GM23338 (cell line): ENCODE measurements around the gene C5orf58. TPM values are rescaled to one million over a fixed set of nuclear protein-coding genes. Genes with fewer than 3 reads are reported as not detected.
A peak's percentile ranks its signal among the peaks of the same experiment; 100 is the strongest.

Source experiments
- ATAC-seq: fragments of 200-7000 bp; cut with Tn5 transposase; 3 replicates; pipeline ENCODE4 v1.9.1; 2020
- DNase-seq: peaks from one replicate; pipeline ENCODE4 v3.0.0-alpha.2; 2015; ENCODE audit warnings: low spot score
- H2AFZ ChIP-seq: fragments of 200-600 bp; sonication (generic); 2 replicates; pipeline ENCODE4 v1.8.0; 2016; ENCODE audit warnings: antibody characterized with exemption, mild to moderate bottlenecking, moderate library complexity
- H3F3A ChIP-seq: fragments of 200-600 bp; sonication (generic); replicated peaks from 2 replicates; pipeline ENCODE4 v1.8.0; 2017; ENCODE audit warnings: antibody characterized with exemption, mixed run types, low read depth
- H3K27ac ChIP-seq: fragments of 200-600 bp; sonication (generic); 2 replicates; pipeline ENCODE4 v1.6.1; 2016; ENCODE audit warnings: low read depth
- H3K27me3 ChIP-seq: fragments of 200-600 bp; sonication (generic); 2 replicates; pipeline ENCODE4 v1.8.0; 2016; ENCODE audit warnings: mild to moderate bottlenecking, mixed run types, moderate library complexity; ENCODE audit not compliant: insufficient read depth
- H3K36me3 ChIP-seq: fragments of 200-600 bp; sonication (generic); 2 replicates; pipeline ENCODE4 v1.8.0; 2016; ENCODE audit warnings: mild to moderate bottlenecking; ENCODE audit not compliant: insufficient read depth
- H3K4me1 ChIP-seq: fragments of 200-600 bp; sonication (generic); 2 replicates; pipeline ENCODE4 v1.8.0; 2016; ENCODE audit warnings: mild to moderate bottlenecking, moderate library complexity; ENCODE audit not compliant: insufficient read depth
- H3K4me2 ChIP-seq: fragments of 200-600 bp; sonication (generic); 2 replicates; pipeline ENCODE4 v1.7.1; 2017; ENCODE audit warnings: mixed run types
- H3K4me3 ChIP-seq: fragments of 200-600 bp; sonication (generic); 2 replicates; pipeline ENCODE4 v1.6.1; 2016; ENCODE audit warnings: mixed run types
- H3K79me2 ChIP-seq: fragments of 200-600 bp; sonication (generic); replicated peaks from 2 replicates; pipeline ENCODE4 v1.8.0; 2017; ENCODE audit warnings: mild to moderate bottlenecking; ENCODE audit not compliant: insufficient read depth
- H3K9me2 ChIP-seq: fragments of 200-600 bp; sonication (generic); 2 replicates; pipeline ENCODE4 v1.8.0; 2017; ENCODE audit not compliant: insufficient read depth
- H4K20me1 ChIP-seq: fragments of 200-600 bp; sonication (generic); replicated peaks from 2 replicates; pipeline ENCODE4 v1.8.0; 2017; ENCODE audit warnings: mild to moderate bottlenecking; ENCODE audit not compliant: insufficient read depth
- H3K27ac Mint-ChIP-seq: 2 replicates; pipeline ENCODE4 v1.8.0; 2020; ENCODE audit warnings: inconsistent platforms, mild to moderate bottlenecking, moderate library complexity, mixed read lengths
- H3K27me3 Mint-ChIP-seq: 3 replicates; pipeline ENCODE4 v1.8.0; 2022; ENCODE audit warnings: low read depth, mild to moderate bottlenecking, moderate library complexity, mixed read lengths, inconsistent platforms; ENCODE audit not compliant: insufficient read depth, poor library complexity
- H3K36me3 Mint-ChIP-seq: 3 replicates; pipeline ENCODE4 v1.8.0; 2021; ENCODE audit warnings: low read depth, mild to moderate bottlenecking, inconsistent platforms, moderate library complexity, mixed read lengths
- H3K4me1 Mint-ChIP-seq: 3 replicates; pipeline ENCODE4 v1.8.0; 2020; ENCODE audit warnings: mild to moderate bottlenecking, inconsistent platforms, mixed read lengths
- H3K4me3 Mint-ChIP-seq: 3 replicates; pipeline ENCODE4 v1.8.0; 2021; ENCODE audit warnings: moderate library complexity, mild to moderate bottlenecking, inconsistent platforms, mixed read lengths
- H3K9me3 Mint-ChIP-seq: 3 replicates; pipeline ENCODE4 v1.8.0; 2020; ENCODE audit warnings: moderate library complexity, mild to moderate bottlenecking, inconsistent platforms, mixed read lengths
- CREB1 ChIP-seq: fragments of 250-450 bp; sonication (Bioruptor Pico); IDR thresholded peaks from 2 replicates; pipeline ENCODE4 v1.5.0; 2020; ENCODE audit warnings: low read depth, mild to moderate bottlenecking, moderate library complexity
- EZH2 ChIP-seq: fragments of 200-600 bp; sonication (generic); IDR thresholded peaks from one replicate; pipeline ENCODE4 v1.8.0; 2017; ENCODE audit warnings: antibody characterized with exemption, mild to moderate bottlenecking, low read depth; ENCODE audit not compliant: unreplicated experiment
- EZH2phosphoT487 ChIP-seq: fragments of 200-600 bp; sonication (generic); IDR thresholded peaks from one replicate; pipeline ENCODE4 v1.8.1; 2018; ENCODE audit warnings: antibody characterized with exemption; ENCODE audit not compliant: unreplicated experiment
- JUNB ChIP-seq: IDR thresholded peaks from one replicate; pipeline ENCODE4 v1.6.1; 2016; ENCODE audit warnings: antibody characterized with exemption; ENCODE audit not compliant: unreplicated experiment
- NANOG ChIP-seq: IDR thresholded peaks from 2 replicates; pipeline ENCODE4 v1.6.1; 2016; ENCODE audit warnings: antibody characterized with exemption, borderline replicate concordance
- POLR2AphosphoS5 ChIP-seq: IDR thresholded peaks from 2 replicates; pipeline ENCODE4 v1.6.1; 2016; ENCODE audit warnings: antibody characterized with exemption, low read depth
- STAT1 ChIP-seq: IDR thresholded peaks from one replicate; pipeline ENCODE4 v1.6.1; 2016; ENCODE audit warnings: antibody characterized with exemption; ENCODE audit not compliant: unreplicated experiment
- ZNF114 ChIP-seq: fragments of 250-450 bp; sonication (Bioruptor Pico); IDR thresholded peaks from 2 replicates; pipeline ENCODE4 v1.5.0; 2020; ENCODE audit warnings: mild to moderate bottlenecking, moderate library complexity
- ZNF331 ChIP-seq: fragments of 250-450 bp; sonication (Bioruptor Pico); IDR thresholded peaks from 2 replicates; pipeline ENCODE4 v1.5.0; 2020; ENCODE audit warnings: low read depth, mild to moderate bottlenecking, moderate library complexity
- polyA plus RNA-seq: library from polyadenylated mRNA; unstranded; fragments of >200 nt; fragmentation: Nextera tagmentation; extraction: Ambion mirVana; gene quantifications from 2 replicates; pipeline ENCODE4 v1.2.1, GENCODE V29; 2016
- total RNA-seq: library from RNA; depleted of rRNA; stranded (reverse); fragments of >200 nt; shearing (Covaris generic); gene quantifications from 2 replicates; pipeline ENCODE4 v1.2.3, GENCODE V29; 2014
- TF ChIP-seq, protein P1 (sequence below): IDR thresholded peaks from 2 replicates; pipeline ENCODE4 v1.6.1; 2016; ENCODE audit warnings: antibody characterized with exemption
- TF ChIP-seq, protein P2 (sequence below), 2 experiments: fragments of 200-600 bp in 1 of 2; sonication (generic) in 1 of 2; conservative IDR thresholded peaks; 2 replicates each; pipeline versions ENCODE4 v1.5.1 to v1.6.1; 2016 to 2017; ENCODE audit warnings: antibody characterized with exemption in 2 of 2, low read depth in 2 of 2, mild to moderate bottlenecking in 2 of 2, moderate library complexity in 1 of 2
- TF ChIP-seq, protein P3 (sequence below): fragments of 250-450 bp; sonication (Bioruptor Pico); IDR thresholded peaks from 2 replicates; pipeline ENCODE4 v1.5.0; 2020; ENCODE audit warnings: mild to moderate bottlenecking, moderate library complexity
- TF ChIP-seq, protein P4 (sequence below): IDR thresholded peaks from one replicate; pipeline ENCODE4 v1.6.1; 2018; ENCODE audit warnings: antibody characterized with exemption; ENCODE audit not compliant: unreplicated experiment

Gene C5orf58
- total and polyA plus RNA-seq, 2 experiments from 2014 or later: 1.0 to 9.1 TPM

DNA sequence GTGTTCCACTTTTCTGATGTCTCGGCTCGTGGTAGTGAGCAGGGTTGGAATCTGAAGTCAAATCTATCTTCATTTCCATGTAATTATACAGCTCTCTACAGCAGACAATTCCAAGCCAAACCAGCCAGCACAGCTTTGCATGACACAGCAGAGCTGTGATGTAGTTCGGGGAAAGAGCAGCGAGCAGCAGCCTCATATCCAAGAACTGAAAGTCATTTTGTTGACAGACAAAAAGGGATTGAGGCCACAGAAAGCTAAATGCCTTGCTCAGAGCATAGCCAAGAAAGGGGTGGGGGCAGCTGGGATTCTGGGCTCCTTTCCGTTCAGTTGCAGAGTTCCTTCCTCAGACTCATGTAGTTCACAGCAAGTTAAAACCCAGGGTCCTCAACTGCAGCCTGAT is 32.7 kb downstream of the C5orf58 start:
- H3K4me3 Mint-ChIP-seq: no peak overlapping the region
- H3K36me3 Mint-ChIP-seq: no peaks in the 10 kb centered on the region
- H3K9me2 ChIP-seq: no peaks in the 10 kb centered on the region
- H3K36me3 ChIP-seq: no peaks in the 10 kb centered on the region
- no peaks in the 10 kb centered on the region for H3K27me3 ChIP-seq
- no peaks in the 10 kb centered on the region for H3K9me3 Mint-ChIP-seq
- H3F3A ChIP-seq: no peaks in the 10 kb centered on the region
- no peaks in the 10 kb centered on the region for H4K20me1 ChIP-seq
- H3K4me1 ChIP-seq: peaks cover 42% of the 10 kb centered on the region
- no peak overlapping the region; the same call in 1 of the 2 replicates for H3K4me2 ChIP-seq
- H2AFZ ChIP-seq: peak overlapping the region; percentile 87
- no peak overlapping the region for H3K27ac Mint-ChIP-seq
- H3K4me3 ChIP-seq: no peak overlapping the region
- ATAC-seq (peak; percentile 45), DNase-seq (peak; percentile 37)
- TF ChIP-seq ZNF114 (CRISPR knock-in tag) (no peak), EZH2phosphoT487 (no peak), STAT1 (no peak), JUNB (no peak), NANOG (no peak), EZH2 (no peak), ZNF331 (CRISPR knock-in tag) (no peak), CREB1 (CRISPR knock-in tag) (no peak), POLR2AphosphoS5 (no peak)
- TF ChIP-seq, protein P1, sequence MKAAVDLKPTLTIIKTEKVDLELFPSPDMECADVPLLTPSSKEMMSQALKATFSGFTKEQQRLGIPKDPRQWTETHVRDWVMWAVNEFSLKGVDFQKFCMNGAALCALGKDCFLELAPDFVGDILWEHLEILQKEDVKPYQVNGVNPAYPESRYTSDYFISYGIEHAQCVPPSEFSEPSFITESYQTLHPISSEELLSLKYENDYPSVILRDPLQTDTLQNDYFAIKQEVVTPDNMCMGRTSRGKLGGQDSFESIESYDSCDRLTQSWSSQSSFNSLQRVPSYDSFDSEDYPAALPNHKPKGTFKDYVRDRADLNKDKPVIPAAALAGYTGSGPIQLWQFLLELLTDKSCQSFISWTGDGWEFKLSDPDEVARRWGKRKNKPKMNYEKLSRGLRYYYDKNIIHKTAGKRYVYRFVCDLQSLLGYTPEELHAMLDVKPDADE: no peak
- TF ChIP-seq, protein P2, sequence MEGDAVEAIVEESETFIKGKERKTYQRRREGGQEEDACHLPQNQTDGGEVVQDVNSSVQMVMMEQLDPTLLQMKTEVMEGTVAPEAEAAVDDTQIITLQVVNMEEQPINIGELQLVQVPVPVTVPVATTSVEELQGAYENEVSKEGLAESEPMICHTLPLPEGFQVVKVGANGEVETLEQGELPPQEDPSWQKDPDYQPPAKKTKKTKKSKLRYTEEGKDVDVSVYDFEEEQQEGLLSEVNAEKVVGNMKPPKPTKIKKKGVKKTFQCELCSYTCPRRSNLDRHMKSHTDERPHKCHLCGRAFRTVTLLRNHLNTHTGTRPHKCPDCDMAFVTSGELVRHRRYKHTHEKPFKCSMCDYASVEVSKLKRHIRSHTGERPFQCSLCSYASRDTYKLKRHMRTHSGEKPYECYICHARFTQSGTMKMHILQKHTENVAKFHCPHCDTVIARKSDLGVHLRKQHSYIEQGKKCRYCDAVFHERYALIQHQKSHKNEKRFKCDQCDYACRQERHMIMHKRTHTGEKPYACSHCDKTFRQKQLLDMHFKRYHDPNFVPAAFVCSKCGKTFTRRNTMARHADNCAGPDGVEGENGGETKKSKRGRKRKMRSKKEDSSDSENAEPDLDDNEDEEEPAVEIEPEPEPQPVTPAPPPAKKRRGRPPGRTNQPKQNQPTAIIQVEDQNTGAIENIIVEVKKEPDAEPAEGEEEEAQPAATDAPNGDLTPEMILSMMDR (conservative IDR thresholded peaks at IDR 0.05; ENCODE audit: low read depth in 2 of 2): no peak
- TF ChIP-seq, protein P3, sequence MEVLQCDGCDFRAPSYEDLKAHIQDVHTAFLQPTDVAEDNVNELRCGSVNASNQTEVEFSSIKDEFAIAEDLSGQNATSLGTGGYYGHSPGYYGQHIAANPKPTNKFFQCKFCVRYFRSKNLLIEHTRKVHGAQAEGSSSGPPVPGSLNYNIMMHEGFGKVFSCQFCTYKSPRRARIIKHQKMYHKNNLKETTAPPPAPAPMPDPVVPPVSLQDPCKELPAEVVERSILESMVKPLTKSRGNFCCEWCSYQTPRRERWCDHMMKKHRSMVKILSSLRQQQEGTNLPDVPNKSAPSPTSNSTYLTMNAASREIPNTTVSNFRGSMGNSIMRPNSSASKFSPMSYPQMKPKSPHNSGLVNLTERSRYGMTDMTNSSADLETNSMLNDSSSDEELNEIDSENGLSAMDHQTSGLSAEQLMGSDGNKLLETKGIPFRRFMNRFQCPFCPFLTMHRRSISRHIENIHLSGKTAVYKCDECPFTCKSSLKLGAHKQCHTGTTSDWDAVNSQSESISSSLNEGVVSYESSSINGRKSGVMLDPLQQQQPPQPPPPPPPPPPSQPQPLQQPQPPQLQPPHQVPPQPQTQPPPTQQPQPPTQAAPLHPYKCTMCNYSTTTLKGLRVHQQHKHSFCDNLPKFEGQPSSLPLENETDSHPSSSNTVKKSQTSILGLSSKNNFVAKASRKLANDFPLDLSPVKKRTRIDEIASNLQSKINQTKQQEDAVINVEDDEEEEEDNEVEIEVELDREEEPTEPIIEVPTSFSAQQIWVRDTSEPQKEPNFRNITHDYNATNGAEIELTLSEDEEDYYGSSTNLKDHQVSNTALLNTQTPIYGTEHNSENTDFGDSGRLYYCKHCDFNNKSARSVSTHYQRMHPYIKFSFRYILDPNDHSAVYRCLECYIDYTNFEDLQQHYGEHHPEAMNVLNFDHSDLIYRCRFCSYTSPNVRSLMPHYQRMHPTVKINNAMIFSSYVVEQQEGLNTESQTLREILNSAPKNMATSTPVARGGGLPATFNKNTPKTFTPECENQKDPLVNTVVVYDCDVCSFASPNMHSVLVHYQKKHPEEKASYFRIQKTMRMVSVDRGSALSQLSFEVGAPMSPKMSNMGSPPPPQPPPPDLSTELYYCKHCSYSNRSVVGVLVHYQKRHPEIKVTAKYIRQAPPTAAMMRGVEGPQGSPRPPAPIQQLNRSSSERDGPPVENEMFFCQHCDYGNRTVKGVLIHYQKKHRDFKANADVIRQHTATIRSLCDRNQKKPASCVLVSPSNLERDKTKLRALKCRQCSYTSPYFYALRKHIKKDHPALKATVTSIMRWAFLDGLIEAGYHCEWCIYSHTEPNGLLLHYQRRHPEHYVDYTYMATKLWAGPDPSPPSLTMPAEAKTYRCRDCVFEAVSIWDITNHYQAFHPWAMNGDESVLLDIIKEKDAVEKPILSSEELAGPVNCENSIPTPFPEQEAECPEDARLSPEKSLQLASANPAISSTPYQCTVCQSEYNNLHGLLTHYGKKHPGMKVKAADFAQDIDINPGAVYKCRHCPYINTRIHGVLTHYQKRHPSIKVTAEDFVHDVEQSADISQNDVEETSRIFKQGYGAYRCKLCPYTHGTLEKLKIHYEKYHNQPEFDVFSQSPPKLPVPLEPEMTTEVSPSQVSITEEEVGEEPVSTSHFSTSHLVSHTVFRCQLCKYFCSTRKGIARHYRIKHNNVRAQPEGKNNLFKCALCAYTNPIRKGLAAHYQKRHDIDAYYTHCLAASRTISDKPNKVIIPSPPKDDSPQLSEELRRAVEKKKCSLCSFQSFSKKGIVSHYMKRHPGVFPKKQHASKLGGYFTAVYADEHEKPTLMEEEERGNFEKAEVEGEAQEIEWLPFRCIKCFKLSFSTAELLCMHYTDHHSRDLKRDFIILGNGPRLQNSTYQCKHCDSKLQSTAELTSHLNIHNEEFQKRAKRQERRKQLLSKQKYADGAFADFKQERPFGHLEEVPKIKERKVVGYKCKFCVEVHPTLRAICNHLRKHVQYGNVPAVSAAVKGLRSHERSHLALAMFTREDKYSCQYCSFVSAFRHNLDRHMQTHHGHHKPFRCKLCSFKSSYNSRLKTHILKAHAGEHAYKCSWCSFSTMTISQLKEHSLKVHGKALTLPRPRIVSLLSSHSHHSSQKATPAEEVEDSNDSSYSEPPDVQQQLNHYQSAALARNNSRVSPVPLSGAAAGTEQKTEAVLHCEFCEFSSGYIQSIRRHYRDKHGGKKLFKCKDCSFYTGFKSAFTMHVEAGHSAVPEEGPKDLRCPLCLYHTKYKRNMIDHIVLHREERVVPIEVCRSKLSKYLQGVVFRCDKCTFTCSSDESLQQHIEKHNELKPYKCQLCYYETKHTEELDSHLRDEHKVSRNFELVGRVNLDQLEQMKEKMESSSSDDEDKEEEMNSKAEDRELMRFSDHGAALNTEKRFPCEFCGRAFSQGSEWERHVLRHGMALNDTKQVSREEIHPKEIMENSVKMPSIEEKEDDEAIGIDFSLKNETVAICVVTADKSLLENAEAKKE: no peak
- TF ChIP-seq, protein P4, sequence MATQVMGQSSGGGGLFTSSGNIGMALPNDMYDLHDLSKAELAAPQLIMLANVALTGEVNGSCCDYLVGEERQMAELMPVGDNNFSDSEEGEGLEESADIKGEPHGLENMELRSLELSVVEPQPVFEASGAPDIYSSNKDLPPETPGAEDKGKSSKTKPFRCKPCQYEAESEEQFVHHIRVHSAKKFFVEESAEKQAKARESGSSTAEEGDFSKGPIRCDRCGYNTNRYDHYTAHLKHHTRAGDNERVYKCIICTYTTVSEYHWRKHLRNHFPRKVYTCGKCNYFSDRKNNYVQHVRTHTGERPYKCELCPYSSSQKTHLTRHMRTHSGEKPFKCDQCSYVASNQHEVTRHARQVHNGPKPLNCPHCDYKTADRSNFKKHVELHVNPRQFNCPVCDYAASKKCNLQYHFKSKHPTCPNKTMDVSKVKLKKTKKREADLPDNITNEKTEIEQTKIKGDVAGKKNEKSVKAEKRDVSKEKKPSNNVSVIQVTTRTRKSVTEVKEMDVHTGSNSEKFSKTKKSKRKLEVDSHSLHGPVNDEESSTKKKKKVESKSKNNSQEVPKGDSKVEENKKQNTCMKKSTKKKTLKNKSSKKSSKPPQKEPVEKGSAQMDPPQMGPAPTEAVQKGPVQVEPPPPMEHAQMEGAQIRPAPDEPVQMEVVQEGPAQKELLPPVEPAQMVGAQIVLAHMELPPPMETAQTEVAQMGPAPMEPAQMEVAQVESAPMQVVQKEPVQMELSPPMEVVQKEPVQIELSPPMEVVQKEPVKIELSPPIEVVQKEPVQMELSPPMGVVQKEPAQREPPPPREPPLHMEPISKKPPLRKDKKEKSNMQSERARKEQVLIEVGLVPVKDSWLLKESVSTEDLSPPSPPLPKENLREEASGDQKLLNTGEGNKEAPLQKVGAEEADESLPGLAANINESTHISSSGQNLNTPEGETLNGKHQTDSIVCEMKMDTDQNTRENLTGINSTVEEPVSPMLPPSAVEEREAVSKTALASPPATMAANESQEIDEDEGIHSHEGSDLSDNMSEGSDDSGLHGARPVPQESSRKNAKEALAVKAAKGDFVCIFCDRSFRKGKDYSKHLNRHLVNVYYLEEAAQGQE: no peak
- no peaks in the 10 kb centered on the region for H3K79me2 ChIP-seq
- H3K27me3 Mint-ChIP-seq: no peaks in the 10 kb centered on the region
- H3K4me1 Mint-ChIP-seq: peaks cover 50% of the 10 kb centered on the region
- peak overlapping the region; percentile 60 for H3K27ac ChIP-seq
